Measurements from ENCODE around the gene KMT2E. TPM values are rescaled to one million over a fixed set of nuclear protein-coding genes. Genes with fewer than 3 reads are reported as not detected.

The KMT2E gene, protein sequence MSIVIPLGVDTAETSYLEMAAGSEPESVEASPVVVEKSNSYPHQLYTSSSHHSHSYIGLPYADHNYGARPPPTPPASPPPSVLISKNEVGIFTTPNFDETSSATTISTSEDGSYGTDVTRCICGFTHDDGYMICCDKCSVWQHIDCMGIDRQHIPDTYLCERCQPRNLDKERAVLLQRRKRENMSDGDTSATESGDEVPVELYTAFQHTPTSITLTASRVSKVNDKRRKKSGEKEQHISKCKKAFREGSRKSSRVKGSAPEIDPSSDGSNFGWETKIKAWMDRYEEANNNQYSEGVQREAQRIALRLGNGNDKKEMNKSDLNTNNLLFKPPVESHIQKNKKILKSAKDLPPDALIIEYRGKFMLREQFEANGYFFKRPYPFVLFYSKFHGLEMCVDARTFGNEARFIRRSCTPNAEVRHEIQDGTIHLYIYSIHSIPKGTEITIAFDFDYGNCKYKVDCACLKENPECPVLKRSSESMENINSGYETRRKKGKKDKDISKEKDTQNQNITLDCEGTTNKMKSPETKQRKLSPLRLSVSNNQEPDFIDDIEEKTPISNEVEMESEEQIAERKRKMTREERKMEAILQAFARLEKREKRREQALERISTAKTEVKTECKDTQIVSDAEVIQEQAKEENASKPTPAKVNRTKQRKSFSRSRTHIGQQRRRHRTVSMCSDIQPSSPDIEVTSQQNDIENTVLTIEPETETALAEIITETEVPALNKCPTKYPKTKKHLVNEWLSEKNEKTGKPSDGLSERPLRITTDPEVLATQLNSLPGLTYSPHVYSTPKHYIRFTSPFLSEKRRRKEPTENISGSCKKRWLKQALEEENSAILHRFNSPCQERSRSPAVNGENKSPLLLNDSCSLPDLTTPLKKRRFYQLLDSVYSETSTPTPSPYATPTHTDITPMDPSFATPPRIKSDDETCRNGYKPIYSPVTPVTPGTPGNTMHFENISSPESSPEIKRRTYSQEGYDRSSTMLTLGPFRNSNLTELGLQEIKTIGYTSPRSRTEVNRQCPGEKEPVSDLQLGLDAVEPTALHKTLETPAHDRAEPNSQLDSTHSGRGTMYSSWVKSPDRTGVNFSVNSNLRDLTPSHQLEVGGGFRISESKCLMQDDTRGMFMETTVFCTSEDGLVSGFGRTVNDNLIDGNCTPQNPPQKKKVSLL (N-terminal part only)
- 100 to 1,000 TPM; 110 to 127 TPM for total RNA-seq

DNA sequence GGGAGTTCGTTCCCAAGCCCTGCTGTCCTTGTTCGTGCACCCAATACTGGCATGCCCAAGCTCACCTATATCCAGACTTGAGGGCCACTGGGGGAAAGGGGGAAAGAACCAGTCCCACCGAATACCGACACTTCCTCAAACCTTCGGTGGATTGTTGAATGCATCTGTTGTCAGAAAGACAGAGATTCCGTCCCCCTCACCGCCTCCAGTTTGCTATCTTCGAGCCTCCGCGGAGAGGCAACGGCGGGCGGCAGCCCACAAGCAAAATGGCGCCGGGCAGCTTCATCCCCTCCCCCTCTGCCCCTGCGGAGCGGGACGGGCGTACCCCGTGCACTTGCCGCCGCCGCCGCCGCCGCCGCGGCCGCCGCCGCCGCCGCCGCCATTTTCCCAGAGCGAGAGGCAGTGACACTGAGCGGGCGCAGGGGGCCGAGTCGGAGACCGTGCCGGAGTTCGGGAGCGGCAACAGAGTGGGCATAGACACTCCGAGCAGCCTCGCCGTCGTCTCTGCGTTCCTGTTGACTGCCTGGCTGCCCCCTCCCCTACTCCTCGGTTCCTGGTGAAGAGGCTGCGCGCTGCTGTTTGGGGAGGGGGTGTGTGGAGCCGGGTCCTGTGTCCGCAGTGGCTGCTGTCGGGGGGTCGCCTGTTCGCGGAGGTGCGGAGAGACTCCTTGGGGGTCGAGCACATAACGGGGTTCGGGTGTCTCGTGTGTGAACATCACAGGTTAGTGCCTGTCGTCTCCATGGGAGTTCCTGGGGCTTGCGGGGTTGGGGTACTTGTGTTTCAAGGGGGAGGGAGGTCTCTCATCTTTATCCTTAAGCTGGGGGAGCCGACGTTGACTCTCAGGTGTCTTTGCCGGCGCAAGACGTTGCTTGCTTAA, at the start of gene KMT2E:
TSS of gene KMT2E (plus strand) at position 390 of the 877 bp plus-strand sequence. CDS start 26,748 bp downstream, outside the sequence.
- CTCF ChIA-PET = interaction anchor here (0.6 to 5.7 kb wide), 9 partner anchors 11 to 518 kb away, joined by 3 to 58 read pairs (median 4); partner anchors contain the start of gene RINT1
- peaks cover 29% of the 10 kb centered on the region for H3K4me1 Mint-ChIP-seq
- DNase-seq (peak; percentile 93), ATAC-seq (peak; percentile 28)
- H3K27me3 Mint-ChIP-seq = peaks cover 5% of the 10 kb centered on the region
- H3K9me3 Mint-ChIP-seq (ENCODE audit: low read depth) = no peaks in the 10 kb centered on the region
- H3K4me3 Mint-ChIP-seq = peak within 1 kb of the TSS; percentile 100
- H3K36me3 Mint-ChIP-seq = peaks cover 67% of the 10 kb centered on the region
- H3K27ac Mint-ChIP-seq = peak within 1 kb of the TSS; percentile 100

DNA sequence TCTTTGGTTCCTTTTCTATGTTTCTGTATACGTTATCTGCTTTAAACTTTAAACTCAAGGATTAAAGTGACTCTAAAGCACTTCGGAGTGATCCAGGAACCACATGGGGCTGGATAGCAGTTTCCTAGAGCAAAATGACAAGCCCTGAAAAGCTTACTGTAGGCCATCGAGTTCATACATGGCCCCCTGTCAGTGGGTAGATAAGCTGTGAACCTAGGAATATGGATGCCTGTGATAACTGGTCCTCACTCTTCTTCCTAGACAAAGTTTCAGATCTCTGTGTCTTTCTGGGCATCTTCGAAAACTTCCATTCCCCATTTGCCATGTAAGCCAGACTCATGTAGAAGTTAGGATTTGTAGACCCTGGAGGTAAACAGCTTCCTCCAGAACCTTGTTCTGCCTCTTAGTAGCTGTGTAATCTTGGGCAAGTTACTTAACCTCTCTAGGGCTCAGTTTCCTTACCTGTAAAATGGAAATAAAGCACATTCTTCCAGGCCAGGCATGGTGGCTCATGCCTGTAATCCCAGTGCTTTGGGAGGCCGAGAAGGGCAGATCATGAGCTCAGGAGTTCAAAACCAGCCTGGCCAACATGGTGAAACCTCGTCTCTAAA, 49.3 kb upstream of the KMT2E start:
- Mint-ChIP-seq H3K27ac (no peak overlapping the region), H3K4me1 (peaks cover 33% of the 10 kb centered on the region), H3K36me3 (peaks cover 53% of the 10 kb centered on the region), H3K4me3 (no peak overlapping the region), H3K9me3 (ENCODE audit: low read depth) (peaks cover 3% of the 10 kb centered on the region), H3K27me3 (no peaks in the 10 kb centered on the region)
- ATAC-seq (no peak), DNase-seq (no peak)
- CTCF ChIA-PET = interaction anchor here (0.6 kb wide), 1 partner anchor 15 kb away, joined by 4 read pairs; no protein-coding TSS in a partner anchor

DNA sequence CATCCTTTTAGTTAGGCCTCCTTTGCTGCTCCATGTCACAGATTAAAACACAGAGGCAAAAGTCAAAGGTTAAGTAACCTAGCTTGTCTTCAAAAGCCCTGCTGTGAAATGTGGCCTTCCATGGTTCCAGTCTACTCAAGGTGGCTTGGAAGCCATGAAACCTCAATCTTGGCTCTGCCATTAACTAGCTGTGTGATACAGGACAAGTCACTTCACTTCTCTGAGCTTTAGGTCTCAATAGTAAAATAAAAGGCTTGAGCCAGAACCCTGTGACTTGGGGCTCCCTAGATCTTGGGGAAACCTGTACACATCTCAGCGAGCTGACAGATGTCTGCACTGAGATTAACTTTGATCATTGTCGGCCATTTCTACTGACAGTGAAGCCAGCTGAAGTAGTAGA, 48.0 kb upstream of the KMT2E start:
- H3K36me3 Mint-ChIP-seq = peaks cover 50% of the 10 kb centered on the region

DNA sequence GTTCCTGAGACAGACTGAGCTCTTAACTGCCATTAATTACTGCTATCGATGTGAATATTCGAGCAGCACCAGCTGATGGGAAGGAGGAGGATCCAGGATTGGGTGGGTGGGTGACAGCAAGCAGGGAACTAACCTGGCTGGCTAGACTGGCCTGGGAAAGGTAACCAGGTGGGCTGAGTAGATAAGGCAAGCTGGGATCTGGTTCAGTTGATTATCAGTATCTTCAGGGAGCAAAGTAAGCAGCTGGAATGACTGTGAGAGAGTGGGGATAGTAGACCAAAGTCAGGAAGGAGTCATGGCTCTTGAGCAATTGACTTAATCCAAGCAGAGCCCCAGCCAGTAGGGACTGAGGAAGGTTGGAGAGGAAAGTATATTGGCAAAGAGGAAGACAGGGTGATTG, 46.9 kb upstream of the KMT2E start:
- no peak overlapping the region for H3K4me3 Mint-ChIP-seq
- DNase-seq (no peak), ATAC-seq (no peak)
- peaks cover 45% of the 10 kb centered on the region for H3K36me3 Mint-ChIP-seq
- peaks cover 3% of the 10 kb centered on the region for H3K9me3 Mint-ChIP-seq (ENCODE audit: low read depth)
- peaks cover 19% of the 10 kb centered on the region for H3K4me1 Mint-ChIP-seq
- CTCF ChIA-PET = interaction anchor here (0.8 to 3.2 kb wide), 3 partner anchors 10 to 48 kb away, joined by 3 to 16 read pairs (median 3); no protein-coding TSS in a partner anchor
- no peak overlapping the region for H3K27ac Mint-ChIP-seq
- no peaks in the 10 kb centered on the region for H3K27me3 Mint-ChIP-seq

More for the DNA sequence above, 48.0 kb upstream of the KMT2E start:
- CTCF ChIA-PET = interaction anchor here (0.8 to 3.2 kb wide), 3 partner anchors 9 to 46 kb away, joined by 3 to 16 read pairs (median 3); no protein-coding TSS in a partner anchor
- peaks cover 26% of the 10 kb centered on the region for H3K4me1 Mint-ChIP-seq
- H3K27ac Mint-ChIP-seq = no peak overlapping the region
- peaks cover 3% of the 10 kb centered on the region for H3K9me3 Mint-ChIP-seq (ENCODE audit: low read depth)
- no peak for DNase-seq
- no peaks in the 10 kb centered on the region for H3K27me3 Mint-ChIP-seq
- no peak overlapping the region for H3K4me3 Mint-ChIP-seq
- ATAC-seq = no peak

DNA sequence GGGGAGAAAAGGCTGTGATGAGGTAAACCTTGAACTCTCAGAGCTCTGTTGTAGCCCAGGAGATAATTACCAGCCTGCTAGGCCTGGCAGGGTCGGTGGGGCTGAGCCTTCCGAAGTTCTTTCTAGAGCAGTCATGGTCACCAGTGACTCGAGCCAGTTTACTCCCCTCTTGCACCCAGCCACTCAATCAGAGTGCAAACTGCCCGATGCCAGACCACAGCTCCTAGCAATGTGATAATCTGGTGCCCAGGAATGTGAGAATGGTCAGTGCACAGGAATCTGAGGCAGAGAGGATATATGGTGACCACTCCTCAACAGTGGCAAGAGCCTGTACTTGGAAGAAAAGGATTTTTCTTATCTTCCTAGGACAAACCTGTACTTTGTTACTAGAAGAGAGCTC, 46.4 kb upstream of the KMT2E start:
- no peak for ATAC-seq
- Mint-ChIP-seq H3K9me3 (ENCODE audit: low read depth) (peaks cover 3% of the 10 kb centered on the region), H3K27ac (no peak overlapping the region), H3K4me3 (no peak overlapping the region), H3K27me3 (no peaks in the 10 kb centered on the region), H3K36me3 (peaks cover 42% of the 10 kb centered on the region), H3K4me1 (peaks cover 14% of the 10 kb centered on the region)
- CTCF ChIA-PET = interaction anchor here (1.2 to 3.2 kb wide), 3 partner anchors 10 to 16 kb away, joined by 3 to 16 read pairs (median 4); no protein-coding TSS in a partner anchor
- DNase-seq = no peak

DNA sequence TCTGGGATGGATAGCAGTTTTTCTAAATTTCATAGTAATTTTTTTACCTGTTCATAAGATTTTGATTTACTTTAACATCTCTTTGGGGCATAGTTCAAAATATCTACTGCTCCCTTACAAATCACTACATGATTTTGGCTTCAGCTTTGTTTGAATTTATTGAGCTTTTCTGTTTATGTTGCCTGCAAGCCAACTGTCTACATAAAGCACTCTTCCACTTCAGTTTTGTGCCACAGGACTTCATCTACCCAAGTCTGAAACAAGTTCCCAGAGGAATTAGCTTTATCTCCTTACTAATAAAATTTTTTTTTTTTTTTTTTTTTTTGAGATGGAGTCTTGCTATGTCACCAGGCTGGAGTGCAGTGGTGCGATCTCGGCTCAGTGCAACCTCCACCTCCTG, 45.4 kb upstream of the KMT2E start:
- Mint-ChIP-seq H3K4me3 (no peak overlapping the region), H3K27ac (no peak overlapping the region), H3K36me3 (peaks cover 36% of the 10 kb centered on the region), H3K9me3 (ENCODE audit: low read depth) (no peaks in the 10 kb centered on the region), H3K4me1 (peaks cover 5% of the 10 kb centered on the region), H3K27me3 (no peaks in the 10 kb centered on the region)
- ATAC-seq (no peak), DNase-seq (no peak)
- CTCF ChIA-PET = interaction anchor here (0.7 to 2.3 kb wide), 5 partner anchors 12 to 54 kb away, joined by 3 to 10 read pairs (median 4); no protein-coding TSS in a partner anchor

DNA sequence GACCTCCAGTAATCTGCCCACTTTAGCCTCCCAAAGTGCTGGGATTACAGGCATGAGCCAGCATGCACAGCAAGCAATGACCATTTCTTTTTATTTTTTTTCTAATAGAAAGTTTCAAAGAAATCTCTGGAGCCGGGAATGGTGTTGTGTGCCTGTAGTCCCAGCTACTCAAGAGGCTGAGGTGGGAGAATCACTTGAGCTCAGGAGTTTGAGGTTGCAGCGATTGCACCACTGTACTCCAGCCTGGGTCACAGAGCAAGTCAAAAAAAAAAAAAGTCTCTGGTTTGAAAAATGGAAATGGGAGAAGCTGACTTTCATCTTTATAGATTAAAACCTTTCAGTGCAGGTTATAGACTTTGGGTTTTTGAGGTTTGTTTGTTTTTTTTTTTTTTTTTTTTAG, 44.8 kb upstream of the KMT2E start:
- H3K27me3 Mint-ChIP-seq = no peaks in the 10 kb centered on the region
- peaks cover 31% of the 10 kb centered on the region for H3K36me3 Mint-ChIP-seq
- H3K4me3 Mint-ChIP-seq = no peak overlapping the region
- DNase-seq (no peak), ATAC-seq (no peak)
- peaks cover 4% of the 10 kb centered on the region for H3K4me1 Mint-ChIP-seq
- CTCF ChIA-PET = interaction anchor here (1.0 to 2.3 kb wide), 2 partner anchors 12 to 51 kb away, joined by 5 to 10 read pairs; no protein-coding TSS in a partner anchor
- H3K27ac Mint-ChIP-seq = no peak overlapping the region
- no peaks in the 10 kb centered on the region for H3K9me3 Mint-ChIP-seq (ENCODE audit: low read depth)

DNA sequence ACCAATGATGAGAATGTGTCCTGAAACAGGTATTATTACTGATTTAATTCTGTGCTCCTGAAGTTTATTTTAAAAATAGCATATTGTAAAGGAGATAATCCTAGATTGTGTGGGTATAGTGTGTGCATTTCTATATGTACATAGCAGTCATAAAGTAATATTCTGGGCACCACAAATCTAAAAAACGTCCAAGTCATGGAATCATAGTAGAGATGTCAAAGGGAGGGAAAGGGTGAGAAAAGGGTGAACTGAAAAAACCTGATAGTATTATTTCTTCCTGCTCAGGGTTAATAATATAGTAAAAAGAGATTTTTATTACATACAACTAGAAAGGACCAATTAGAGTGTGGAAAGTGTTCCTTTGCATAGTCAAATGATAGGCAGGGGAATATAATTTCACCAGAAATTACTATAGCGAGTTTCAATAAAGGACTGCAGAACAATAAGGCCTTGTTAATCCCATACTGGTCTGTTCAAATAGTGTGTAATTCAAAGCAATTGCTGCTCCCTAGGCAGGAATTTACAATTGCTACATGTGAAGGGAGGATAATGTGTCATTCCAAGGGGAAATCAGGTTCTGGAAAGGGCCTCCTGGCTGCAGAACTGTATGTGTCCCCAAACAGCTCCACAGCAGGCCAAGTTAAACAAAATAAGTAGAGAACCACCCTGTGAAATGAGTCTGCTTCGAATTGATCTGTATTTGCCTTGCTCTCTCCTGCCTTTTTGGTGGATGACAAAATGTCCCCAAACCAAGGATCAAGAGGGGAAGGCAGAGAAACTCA, 42.5 kb upstream of the KMT2E start:
- no peak overlapping the region for H3K27ac Mint-ChIP-seq
- peaks cover 24% of the 10 kb centered on the region for H3K36me3 Mint-ChIP-seq
- no peaks in the 10 kb centered on the region for H3K27me3 Mint-ChIP-seq
- DNase-seq = no peak
- H3K4me1 Mint-ChIP-seq = peaks cover 6% of the 10 kb centered on the region
- no peak overlapping the region for H3K4me3 Mint-ChIP-seq
- CTCF ChIA-PET = interaction anchor here (1.4 to 2.0 kb wide), 2 partner anchors 9 to 10 kb away, joined by 6 to 8 read pairs; no protein-coding TSS in a partner anchor
- no peaks in the 10 kb centered on the region for H3K9me3 Mint-ChIP-seq (ENCODE audit: low read depth)
- ATAC-seq = no peak

DNA sequence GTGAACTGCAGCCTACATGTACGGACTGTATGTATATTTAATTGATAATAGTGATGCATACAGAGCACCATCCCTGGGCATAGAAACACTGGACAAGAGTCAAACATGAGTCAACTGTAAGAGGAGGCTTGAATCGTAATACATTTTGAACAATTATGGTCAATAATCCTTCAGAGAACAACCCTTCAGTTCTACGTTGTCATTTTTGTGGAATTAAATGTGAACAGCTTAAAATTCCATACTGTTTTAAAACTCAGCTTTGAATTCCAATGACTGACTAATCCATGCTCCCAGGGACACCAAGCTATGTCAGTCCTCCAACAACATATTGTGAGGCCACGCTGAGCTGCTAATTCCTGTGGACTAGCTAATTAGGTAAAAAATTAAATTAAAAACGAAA, 41.5 kb upstream of the KMT2E start:
- Mint-ChIP-seq H3K27me3 (no peaks in the 10 kb centered on the region), H3K4me1 (peaks cover 10% of the 10 kb centered on the region), H3K9me3 (ENCODE audit: low read depth) (no peaks in the 10 kb centered on the region), H3K27ac (no peak overlapping the region), H3K4me3 (no peak overlapping the region), H3K36me3 (peaks cover 21% of the 10 kb centered on the region)
- CTCF ChIA-PET = interaction anchor here (1.5 to 2.0 kb wide), 2 partner anchors 8 to 17 kb away, joined by 5 to 8 read pairs; no protein-coding TSS in a partner anchor
- ATAC-seq = no peak
- DNase-seq = no peak

DNA sequence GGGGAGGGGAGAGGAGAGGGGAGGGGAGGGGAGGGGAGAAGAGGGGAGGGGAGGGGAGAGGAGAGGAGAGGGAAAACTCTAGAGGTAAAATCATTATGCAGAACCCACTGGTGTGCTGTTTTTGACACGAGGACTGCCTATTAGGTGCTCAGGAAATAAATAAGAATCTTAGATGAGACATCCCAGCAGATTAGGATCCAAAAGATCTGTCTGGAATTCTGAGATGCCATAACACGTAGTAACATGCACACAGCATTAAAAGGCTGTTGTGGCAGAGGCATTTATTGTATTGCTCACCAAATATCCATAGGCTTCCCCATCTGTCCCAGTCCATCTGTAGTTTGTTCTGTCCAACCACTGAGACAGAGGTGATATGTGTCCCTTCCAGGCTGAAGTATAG, 40.8 kb upstream of the KMT2E start:
- peaks cover 21% of the 10 kb centered on the region for H3K36me3 Mint-ChIP-seq
- H3K4me3 Mint-ChIP-seq = no peak overlapping the region
- ATAC-seq = no peak
- no peaks in the 10 kb centered on the region for H3K27me3 Mint-ChIP-seq
- CTCF ChIA-PET = interaction anchor here (1.5 to 2.0 kb wide), 2 partner anchors 8 to 17 kb away, joined by 5 to 8 read pairs; no protein-coding TSS in a partner anchor
- peaks cover 10% of the 10 kb centered on the region for H3K4me1 Mint-ChIP-seq
- no peaks in the 10 kb centered on the region for H3K9me3 Mint-ChIP-seq (ENCODE audit: low read depth)
- DNase-seq = no peak
- no peak overlapping the region for H3K27ac Mint-ChIP-seq

DNA sequence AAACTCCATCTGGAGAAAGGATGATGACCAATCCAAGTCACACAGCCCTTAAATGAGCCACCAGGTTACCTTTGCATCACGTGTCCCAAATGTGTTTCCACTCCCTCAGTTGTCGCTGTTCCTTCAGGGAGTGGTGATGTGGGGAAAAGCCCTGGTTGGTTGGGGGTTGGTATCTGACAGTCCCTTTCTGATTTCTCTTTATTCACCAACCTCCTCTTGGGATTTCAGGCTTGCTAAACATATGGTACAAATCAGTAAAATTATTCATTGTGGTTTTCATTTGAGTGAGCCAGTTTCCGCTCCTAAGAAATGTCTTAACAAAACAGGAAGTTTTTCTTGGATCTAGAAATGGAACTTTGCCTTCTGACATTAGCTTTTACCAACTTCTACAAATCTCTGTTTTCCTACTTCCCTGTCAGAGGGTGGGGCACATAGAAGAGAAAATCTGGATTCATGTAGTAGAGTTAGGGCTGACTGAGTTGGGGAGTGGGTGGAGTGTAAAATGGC, 40.0 kb upstream of the KMT2E start:
- Mint-ChIP-seq H3K36me3 (peaks cover 19% of the 10 kb centered on the region), H3K27me3 (no peaks in the 10 kb centered on the region), H3K27ac (no peak overlapping the region), H3K4me3 (no peak overlapping the region), H3K4me1 (peaks cover 8% of the 10 kb centered on the region), H3K9me3 (ENCODE audit: low read depth) (no peaks in the 10 kb centered on the region)
- CTCF ChIA-PET = interaction anchor here (1.5 kb wide), 1 partner anchor 18 kb away, joined by 5 read pairs; no protein-coding TSS in a partner anchor
- no peak for ATAC-seq
- DNase-seq = no peak
